Right lobe of liver (tissue), 4 donors: ENCODE measurements around the gene SCAANT1.

Source experiments
- CTCF ChIP-seq, 4 donors: fragments of 200-600 bp in 3 of 4; fragments of 450-650 bp in 1 of 4; IDR thresholded peaks; one replicate each; pipeline versions ENCODE4 v1.5.1 to v1.8.0; 2016 to 2022; ENCODE audit warnings: antibody characterized with exemption in 4 of 4, mild to moderate bottlenecking in 2 of 4
- POLR2A ChIP-seq: fragments of 450-650 bp; IDR thresholded peaks from one replicate; pipeline ENCODE4 v1.6.1; 2017; ENCODE audit warnings: antibody characterized with exemption, mild to moderate bottlenecking
- donor health status: DM: no; HTN: no; CAD: no.
- donor health status: DM: no; HTN: no; CAD: no.
- donor health status: DM: no; HTN: yes; CAD: no.

GRCh38 chr3:63880653-63881052 is 31.5 kb downstream of the SCAANT1 start:
- TF ChIP-seq CTCF (IDR thresholded peaks at IDR 0.05) (no peak), POLR2A (no peak)
